ENCODE measurements around the gene RASSF8.

Gene RASSF8

DNA sequence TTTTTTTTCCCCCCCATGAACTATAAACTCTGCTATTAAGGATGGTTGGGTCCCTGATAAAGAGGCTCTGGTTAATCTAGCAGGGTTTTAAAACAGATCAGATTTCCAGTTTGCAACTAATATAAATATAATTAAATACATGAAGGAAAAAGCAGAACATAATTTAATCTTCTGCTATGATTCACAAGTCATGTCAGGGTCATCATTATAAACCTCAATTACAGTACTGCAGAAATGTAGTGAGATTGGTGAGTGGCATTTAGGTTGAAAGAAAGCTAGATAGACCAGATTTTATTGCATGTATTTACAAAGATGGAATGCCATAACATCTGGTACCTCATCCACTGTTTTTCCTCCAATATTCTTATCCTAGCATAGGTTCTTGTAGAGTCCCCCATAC is 14.5 kb upstream of the RASSF8 start:
- DNase-seq (ENCODE audit: low read depth), result no peak
- TF ChIP-seq, protein P1, sequence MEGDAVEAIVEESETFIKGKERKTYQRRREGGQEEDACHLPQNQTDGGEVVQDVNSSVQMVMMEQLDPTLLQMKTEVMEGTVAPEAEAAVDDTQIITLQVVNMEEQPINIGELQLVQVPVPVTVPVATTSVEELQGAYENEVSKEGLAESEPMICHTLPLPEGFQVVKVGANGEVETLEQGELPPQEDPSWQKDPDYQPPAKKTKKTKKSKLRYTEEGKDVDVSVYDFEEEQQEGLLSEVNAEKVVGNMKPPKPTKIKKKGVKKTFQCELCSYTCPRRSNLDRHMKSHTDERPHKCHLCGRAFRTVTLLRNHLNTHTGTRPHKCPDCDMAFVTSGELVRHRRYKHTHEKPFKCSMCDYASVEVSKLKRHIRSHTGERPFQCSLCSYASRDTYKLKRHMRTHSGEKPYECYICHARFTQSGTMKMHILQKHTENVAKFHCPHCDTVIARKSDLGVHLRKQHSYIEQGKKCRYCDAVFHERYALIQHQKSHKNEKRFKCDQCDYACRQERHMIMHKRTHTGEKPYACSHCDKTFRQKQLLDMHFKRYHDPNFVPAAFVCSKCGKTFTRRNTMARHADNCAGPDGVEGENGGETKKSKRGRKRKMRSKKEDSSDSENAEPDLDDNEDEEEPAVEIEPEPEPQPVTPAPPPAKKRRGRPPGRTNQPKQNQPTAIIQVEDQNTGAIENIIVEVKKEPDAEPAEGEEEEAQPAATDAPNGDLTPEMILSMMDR (conservative IDR thresholded peaks at IDR 0.05; ENCODE audit: low read length), result no peak
- no peak overlapping the region for H3K4me3 ChIP-seq (ENCODE audit: low read length)

DNA sequence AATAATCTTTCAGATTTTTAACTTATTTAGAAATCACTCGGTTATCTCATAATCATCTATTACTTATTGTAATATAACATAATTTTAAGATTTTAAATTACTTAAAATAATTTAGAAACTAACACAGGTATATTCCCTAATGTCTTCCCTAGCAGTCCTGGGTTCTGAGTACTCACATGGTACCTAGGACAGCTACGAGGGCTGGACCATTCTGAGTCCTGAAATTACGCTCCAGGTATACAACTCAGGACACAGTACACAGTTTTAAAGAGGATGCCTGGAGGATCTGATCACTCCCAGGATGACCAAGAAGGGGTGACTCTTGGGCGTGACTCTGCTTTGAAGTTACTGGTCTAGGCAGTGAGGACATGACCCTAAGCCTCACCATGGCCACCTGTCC is 9.1 kb upstream of the RASSF8 start:
- no peak overlapping the region for H3K4me3 ChIP-seq (ENCODE audit: low read length)
- DNase-seq (ENCODE audit: low read depth), result no peak
- TF ChIP-seq, protein P1 (conservative IDR thresholded peaks at IDR 0.05; ENCODE audit: low read length), result no peak

DNA sequence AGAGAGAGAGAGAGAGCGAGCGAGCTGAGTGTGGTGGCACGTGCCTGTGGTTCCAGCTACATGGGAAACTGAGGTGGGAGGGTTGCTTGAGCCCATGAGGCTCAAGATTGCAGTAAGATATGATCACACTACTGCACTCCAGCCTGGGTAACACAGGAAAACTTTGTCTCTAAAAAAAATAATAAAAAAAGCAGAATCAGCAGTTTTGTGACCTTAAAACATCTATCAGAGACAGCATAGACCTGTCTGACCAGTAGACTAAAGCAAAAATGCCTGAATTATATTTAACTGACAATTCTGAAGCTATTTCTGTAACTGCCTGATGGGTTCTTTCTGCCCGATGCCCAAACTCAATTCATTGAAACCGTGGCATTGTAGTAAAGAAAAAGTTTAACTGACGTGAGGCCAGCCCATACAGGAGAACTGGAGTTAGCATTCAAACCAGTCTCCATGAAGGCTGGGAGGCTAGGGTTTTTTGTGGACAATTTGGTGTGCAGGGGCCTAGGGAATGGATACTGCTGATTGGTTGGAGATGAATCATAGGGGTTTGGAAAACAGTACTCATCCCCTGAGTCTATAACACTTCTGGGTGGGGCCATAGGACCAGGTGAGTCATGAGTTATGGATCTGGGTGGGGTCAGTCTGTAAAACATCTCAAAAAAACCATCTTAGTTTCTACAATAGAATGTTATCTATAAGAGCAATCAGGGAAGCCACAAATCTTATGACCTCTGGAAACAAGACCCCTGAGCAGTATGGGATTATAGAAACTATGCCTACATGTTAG is 8.0 kb upstream of the RASSF8 start:
- H3K4me3 ChIP-seq (ENCODE audit: low read length), result no peak overlapping the region
- TF ChIP-seq, protein P1 (conservative IDR thresholded peaks at IDR 0.05; ENCODE audit: low read length), result no peak
- no peak for DNase-seq (ENCODE audit: low read depth)

DNA sequence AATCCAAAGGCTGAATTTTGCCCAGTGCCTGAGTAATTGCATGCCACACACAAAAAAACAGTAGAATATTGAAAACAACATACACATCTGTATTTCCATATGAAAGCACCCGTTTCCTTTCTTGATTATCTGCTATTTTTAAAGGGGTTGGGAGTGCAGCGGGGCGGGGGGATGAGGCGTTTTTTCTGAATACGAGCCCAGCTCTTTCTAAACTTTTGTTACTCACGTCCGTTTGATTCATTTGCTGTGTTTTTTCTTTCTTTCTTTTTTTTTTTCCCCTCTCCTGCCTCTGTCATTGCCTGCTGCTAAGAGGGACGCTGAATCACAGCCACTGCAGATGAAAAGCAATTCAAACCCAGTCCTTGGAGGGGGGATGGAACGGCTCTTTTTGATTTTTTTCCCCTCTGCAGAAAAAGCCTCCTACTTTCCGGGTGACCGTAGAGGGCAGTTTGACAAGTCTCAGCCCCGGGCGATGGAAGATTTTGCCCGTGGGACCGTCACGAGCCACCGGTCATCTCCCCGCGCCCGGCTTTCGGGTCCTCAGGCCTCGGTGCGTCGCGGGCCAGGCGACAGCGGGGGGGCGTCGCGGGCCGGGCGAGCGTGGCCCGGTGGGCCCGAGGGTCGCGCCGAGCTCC is 572 bp upstream of the RASSF8 start:
- TF ChIP-seq, protein P1 (conservative IDR thresholded peaks at IDR 0.05; ENCODE audit: low read length), result no peak
- H3K4me3 ChIP-seq (ENCODE audit: low read length), result peak overlapping the region; percentile 74
- peak; percentile 78 for DNase-seq (ENCODE audit: low read depth)

DNA sequence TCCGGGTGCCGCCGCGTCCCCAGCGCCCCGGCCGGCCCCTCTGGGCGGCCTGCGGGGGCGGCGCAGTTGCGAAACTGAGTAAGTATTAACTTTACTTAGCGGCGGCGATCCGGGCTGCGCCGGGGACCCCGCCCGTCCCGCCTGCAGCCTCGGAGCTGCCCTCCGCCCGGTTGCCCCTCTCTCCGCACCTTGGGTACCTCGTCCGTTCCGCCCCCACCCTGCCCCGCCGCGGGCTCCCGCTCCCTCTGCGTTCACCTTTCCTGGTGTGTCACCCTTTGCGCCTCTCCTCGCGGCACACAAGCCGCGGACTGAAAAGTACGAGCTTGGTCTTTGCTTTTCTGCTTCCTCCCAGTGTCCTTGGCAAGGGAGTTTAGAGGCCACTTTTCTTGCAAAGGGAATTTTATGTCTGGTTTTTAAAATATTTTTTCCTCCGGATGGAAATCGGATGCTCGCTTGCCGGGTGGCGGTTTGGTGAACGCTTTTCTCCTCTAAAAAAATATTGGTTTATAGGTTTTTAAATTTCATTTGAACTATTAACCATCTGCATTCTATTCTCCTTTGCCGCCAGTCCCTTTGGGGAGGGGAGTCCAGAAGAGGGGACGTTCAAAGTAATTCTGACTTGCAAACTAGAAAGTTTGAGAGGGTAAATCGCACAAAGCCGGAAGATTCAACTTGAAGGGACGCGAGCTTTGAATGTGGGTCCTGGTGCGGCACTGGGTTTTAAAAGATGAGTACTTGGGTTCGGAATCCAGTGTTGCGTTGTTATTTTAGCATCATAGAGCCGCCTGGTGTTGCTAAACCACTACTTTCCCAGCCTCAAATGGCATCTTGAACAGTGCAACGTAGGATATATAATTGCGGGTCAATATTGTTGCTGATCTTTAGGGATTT is 834 bp downstream of the RASSF8 start:
- TF ChIP-seq, protein P1 (conservative IDR thresholded peaks at IDR 0.05; ENCODE audit: low read length), result peak; percentile 45
- peak overlapping the region; percentile 76 for H3K4me3 ChIP-seq (ENCODE audit: low read length)
- DNase-seq (ENCODE audit: low read depth), result peak; percentile 92

DNA sequence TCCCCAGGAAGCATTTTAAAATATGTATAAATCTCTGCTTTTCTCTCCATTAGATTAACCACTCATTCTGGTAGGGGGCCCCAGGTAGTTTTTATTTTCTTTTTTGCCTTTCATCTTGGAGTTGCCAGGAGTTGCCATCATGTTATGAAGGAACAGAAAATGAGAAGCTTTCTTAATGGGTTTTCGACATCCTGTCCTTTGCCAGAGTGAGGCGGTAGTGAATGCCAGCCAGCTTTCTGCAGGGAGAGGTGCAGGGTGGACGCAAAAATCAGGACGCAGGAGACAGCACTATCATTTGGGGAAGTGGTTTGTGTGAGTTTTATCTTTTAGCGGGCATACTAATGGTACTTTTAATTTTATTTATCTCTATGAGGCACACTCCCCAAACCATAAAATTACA is 1.7 kb downstream of the RASSF8 start:
- H3K4me3 ChIP-seq (ENCODE audit: low read length), result peak overlapping the region; percentile 76

More for the DNA sequence above, 1.7 kb downstream of the RASSF8 start:
- TF ChIP-seq, protein P1 (conservative IDR thresholded peaks at IDR 0.05; ENCODE audit: low read length), result peak; percentile 48
- peak; percentile 52 for DNase-seq (ENCODE audit: low read depth)
